Measurements from ENCODE around the gene APOA4.

DNA sequence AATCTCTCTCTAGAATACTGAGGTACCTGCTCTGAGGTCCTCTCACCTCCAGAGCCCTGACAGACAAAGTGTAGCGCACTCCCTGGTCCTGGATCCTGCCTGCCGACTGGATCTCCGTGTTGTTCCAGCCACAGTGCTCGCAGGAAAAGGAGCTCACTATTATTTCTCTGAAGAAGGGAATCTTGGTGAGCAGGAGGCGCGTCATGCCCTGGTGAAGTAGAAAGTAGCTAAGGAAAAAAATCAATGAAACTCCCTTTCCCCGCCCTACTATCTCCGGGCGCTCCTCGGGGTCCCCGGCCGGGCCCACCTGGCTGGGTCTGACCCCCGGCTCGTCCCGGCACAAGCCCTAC, 35.7 kb downstream of the APOA4 start:
- TF ChIP-seq, protein P1, sequence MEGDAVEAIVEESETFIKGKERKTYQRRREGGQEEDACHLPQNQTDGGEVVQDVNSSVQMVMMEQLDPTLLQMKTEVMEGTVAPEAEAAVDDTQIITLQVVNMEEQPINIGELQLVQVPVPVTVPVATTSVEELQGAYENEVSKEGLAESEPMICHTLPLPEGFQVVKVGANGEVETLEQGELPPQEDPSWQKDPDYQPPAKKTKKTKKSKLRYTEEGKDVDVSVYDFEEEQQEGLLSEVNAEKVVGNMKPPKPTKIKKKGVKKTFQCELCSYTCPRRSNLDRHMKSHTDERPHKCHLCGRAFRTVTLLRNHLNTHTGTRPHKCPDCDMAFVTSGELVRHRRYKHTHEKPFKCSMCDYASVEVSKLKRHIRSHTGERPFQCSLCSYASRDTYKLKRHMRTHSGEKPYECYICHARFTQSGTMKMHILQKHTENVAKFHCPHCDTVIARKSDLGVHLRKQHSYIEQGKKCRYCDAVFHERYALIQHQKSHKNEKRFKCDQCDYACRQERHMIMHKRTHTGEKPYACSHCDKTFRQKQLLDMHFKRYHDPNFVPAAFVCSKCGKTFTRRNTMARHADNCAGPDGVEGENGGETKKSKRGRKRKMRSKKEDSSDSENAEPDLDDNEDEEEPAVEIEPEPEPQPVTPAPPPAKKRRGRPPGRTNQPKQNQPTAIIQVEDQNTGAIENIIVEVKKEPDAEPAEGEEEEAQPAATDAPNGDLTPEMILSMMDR (IDR thresholded peaks at IDR 0.05) = no peak
- TF ChIP-seq POLR2A (IDR thresholded peaks at IDR 0.05) = no peak

All from uterus (tissue), 2 donors.